T1000 (cell line): Measurements from ENCODE around the gene IST1.
"Not testable (repeated sequence)": the region's sequence is repeated elsewhere in the genome, so short reads cannot be mapped to it uniquely, and the experiment has no call there.

Source experiments
- DNase-seq: peaks from one replicate; lab custom pipeline; 2025; ENCODE audit warnings: mixed read lengths; lab: John Stamatoyannopoulos, UW

The IST1 gene

GRCh38 chr16:71894921-71895678 is at the start of gene IST1:
Gene IST1 (plus strand): TSS chr16:71895531. CDS start chr16:71915641, 20,110 bp downstream.
- DNase-seq: peak; percentile 90

- peak; percentile 72 for DNase-seq
Observed at GRCh38 chr16:71845639-71846430, 49.5 kb upstream of the IST1 start, which contains the start of gene ATXN1L. Gene ATXN1L (plus strand): TSS chr16:71845976. CDS start chr16:71849741, 3,765 bp downstream.

- no peak for DNase-seq
Observed at GRCh38 chr16:71846431-71846830, 48.9 kb upstream of the IST1 start.

- no peak for DNase-seq
Observed at GRCh38 chr16:71847096-71847495, 48.2 kb upstream of the IST1 start.

GRCh38 chr16:71848622-71849021 is 46.7 kb upstream of the IST1 start:
- no peak for DNase-seq

- DNase-seq: no peak
Observed at GRCh38 chr16:71851746-71852145, 43.6 kb upstream of the IST1 start.

- no peak for DNase-seq
Observed at GRCh38 chr16:71852158-71852557, 43.2 kb upstream of the IST1 start.

GRCh38 chr16:71852561-71852960 is 42.8 kb upstream of the IST1 start:
- no peak for DNase-seq

GRCh38 chr16:71853413-71853812 is 41.9 kb upstream of the IST1 start:
- no peak for DNase-seq

GRCh38 chr16:71854369-71854948 is 40.9 kb upstream of the IST1 start:
- DNase-seq: no peak

GRCh38 chr16:71855937-71856662 is 39.2 kb upstream of the IST1 start:
- no peak for DNase-seq

- DNase-seq: no peak
Observed at GRCh38 chr16:71859762-71860521, 35.4 kb upstream of the IST1 start.

- DNase-seq: no peak
Observed at GRCh38 chr16:71863995-71864394, 31.3 kb upstream of the IST1 start.

GRCh38 chr16:71865173-71865863 is 30.0 kb upstream of the IST1 start:
- no peak for DNase-seq

GRCh38 chr16:71867175-71867574 is 28.2 kb upstream of the IST1 start:
- not testable (repeated sequence) for DNase-seq

- DNase-seq: no peak
Observed at GRCh38 chr16:71867939-71868338, 27.4 kb upstream of the IST1 start.

GRCh38 chr16:71869089-71869488 is 26.2 kb upstream of the IST1 start:
- no peak for DNase-seq

- DNase-seq: no peak
Observed at GRCh38 chr16:71870818-71871217, 24.5 kb upstream of the IST1 start.

- no peak for DNase-seq
Observed at GRCh38 chr16:71873199-71873598, 22.1 kb upstream of the IST1 start.

- DNase-seq: no peak
Observed at GRCh38 chr16:71878911-71879310, 16.4 kb upstream of the IST1 start.

- DNase-seq: no peak
Observed at GRCh38 chr16:71880176-71880575, 15.2 kb upstream of the IST1 start.
